Measurements from ENCODE around the gene SPATA45.

SPATA45 gene

DNA sequence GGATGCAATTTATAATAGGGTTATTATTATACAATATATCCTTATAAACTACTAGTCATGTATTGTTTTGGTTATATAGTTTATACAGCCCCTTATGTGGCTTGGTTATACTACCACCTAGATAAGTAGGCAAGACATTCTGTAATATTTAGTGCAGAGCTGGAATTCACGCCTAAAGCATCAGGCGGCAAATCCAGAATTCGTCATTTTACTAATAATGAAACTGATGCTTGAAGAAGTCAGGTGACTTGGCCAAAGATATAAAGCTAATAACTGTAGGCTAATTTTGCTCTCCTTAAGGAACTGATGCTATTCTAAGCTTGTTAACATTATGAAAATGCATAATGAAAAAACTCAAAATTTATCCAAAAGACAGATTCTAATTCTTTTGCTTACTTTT, 66.7 kb downstream of the SPATA45 start:
- no peak for DNase-seq (ENCODE audit: low read depth)
- H3K4me3 ChIP-seq (ENCODE audit: low read depth, low read length) = no peak overlapping the region
- TF ChIP-seq, protein P1, sequence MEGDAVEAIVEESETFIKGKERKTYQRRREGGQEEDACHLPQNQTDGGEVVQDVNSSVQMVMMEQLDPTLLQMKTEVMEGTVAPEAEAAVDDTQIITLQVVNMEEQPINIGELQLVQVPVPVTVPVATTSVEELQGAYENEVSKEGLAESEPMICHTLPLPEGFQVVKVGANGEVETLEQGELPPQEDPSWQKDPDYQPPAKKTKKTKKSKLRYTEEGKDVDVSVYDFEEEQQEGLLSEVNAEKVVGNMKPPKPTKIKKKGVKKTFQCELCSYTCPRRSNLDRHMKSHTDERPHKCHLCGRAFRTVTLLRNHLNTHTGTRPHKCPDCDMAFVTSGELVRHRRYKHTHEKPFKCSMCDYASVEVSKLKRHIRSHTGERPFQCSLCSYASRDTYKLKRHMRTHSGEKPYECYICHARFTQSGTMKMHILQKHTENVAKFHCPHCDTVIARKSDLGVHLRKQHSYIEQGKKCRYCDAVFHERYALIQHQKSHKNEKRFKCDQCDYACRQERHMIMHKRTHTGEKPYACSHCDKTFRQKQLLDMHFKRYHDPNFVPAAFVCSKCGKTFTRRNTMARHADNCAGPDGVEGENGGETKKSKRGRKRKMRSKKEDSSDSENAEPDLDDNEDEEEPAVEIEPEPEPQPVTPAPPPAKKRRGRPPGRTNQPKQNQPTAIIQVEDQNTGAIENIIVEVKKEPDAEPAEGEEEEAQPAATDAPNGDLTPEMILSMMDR (IDR thresholded peaks at IDR 0.05; ENCODE audit: low read depth, low read length, missing control alignments) = no peak

All from GM12864 (cell line).